ENCODE measurements around the gene B4GALT5. TPM values are rescaled to one million over a fixed set of nuclear protein-coding genes. Genes with fewer than 3 reads are reported as not detected.

Gene B4GALT5
- total RNA-seq, 2 donors from 2014 or later = 9.3 to 12.2 TPM

- TF ChIP-seq POLR2A (IDR thresholded peaks at IDR 0.05) = no peak
- no peak for TF ChIP-seq CTCF (IDR thresholded peaks at IDR 0.05)
- 95 to 96% methylated on average over 6 of the region's 6 CpGs for WGBS, 2 donors
- intact Hi-C loops (cut with DNase I) = no loop called here
- no peak overlapping the region for H3K27ac ChIP-seq
- DNase-seq = no peak
- ATAC-seq = no peak
- peaks cover 2% of the 10 kb centered on the region for H3K4me1 ChIP-seq
- no peak overlapping the region for H3K4me3 ChIP-seq
- H3K27me3 ChIP-seq = no peaks in the 10 kb centered on the region
- no peaks in the 10 kb centered on the region for H3K9me3 ChIP-seq
- peaks cover 0 to 21% of the 10 kb centered on the region in 2 donors for H3K36me3 ChIP-seq (replicated peaks in 1 of 2; ENCODE audit: insufficient read depth in 1 of 2, low read depth in 2 of 2)
Observed at GRCh38 chr20:49647550-49647949, 66.1 kb downstream of the B4GALT5 start.

GRCh38 chr20:49646528-49646927 lies 67.2 kb downstream of the B4GALT5 start:
- intact Hi-C loops (cut with DNase I) = no loop called here
- peaks cover 12% of the 10 kb centered on the region for H3K4me1 ChIP-seq
- no peaks in the 10 kb centered on the region for H3K27me3 ChIP-seq
- H3K27ac ChIP-seq = no peak overlapping the region
- 72 to 77% methylated on average over 2 of the region's 2 CpGs for WGBS, 2 donors
- H3K9me3 ChIP-seq = no peaks in the 10 kb centered on the region
- H3K4me3 ChIP-seq = no peak overlapping the region
- peaks cover 0 to 21% of the 10 kb centered on the region in 2 donors for H3K36me3 ChIP-seq (replicated peaks in 1 of 2; ENCODE audit: insufficient read depth in 1 of 2, low read depth in 2 of 2)
- DNase-seq = no peak
- ATAC-seq = no peak
- TF ChIP-seq CTCF (IDR thresholded peaks at IDR 0.05) (no peak), POLR2A (IDR thresholded peaks at IDR 0.05) (no peak)

- no peak for TF ChIP-seq POLR2A (IDR thresholded peaks at IDR 0.05)
- TF ChIP-seq CTCF (IDR thresholded peaks at IDR 0.05) = no peak
- Histone ChIP-seq H3K9me3 (no peaks in the 10 kb centered on the region), H3K4me1 (peaks cover 13% of the 10 kb centered on the region), H3K4me3 (no peak overlapping the region), H3K36me3 (replicated peaks in 1 of 2; ENCODE audit: insufficient read depth in 1 of 2, low read depth in 2 of 2) (peaks cover 0 to 21% of the 10 kb centered on the region in 2 donors), H3K27me3 (no peaks in the 10 kb centered on the region), H3K27ac (no peak overlapping the region)
- ATAC-seq = no peak
- no peak for DNase-seq
- intact Hi-C loops (cut with DNase I) = no loop called here
- WGBS, 2 donors = 88 to 91% methylated on average over 3 of the region's 3 CpGs
Observed at GRCh38 chr20:49646126-49646525, 67.6 kb downstream of the B4GALT5 start.

- Histone ChIP-seq H3K9me3 (no peaks in the 10 kb centered on the region), H3K27me3 (no peaks in the 10 kb centered on the region), H3K36me3 (replicated peaks in 1 of 2; ENCODE audit: insufficient read depth in 1 of 2, low read depth in 2 of 2) (peaks cover 0 to 24% of the 10 kb centered on the region in 2 donors), H3K4me1 (peaks cover 13% of the 10 kb centered on the region), H3K4me3 (no peak overlapping the region), H3K27ac (no peak overlapping the region)
- 83 to 89% methylated on average over 5 of the region's 5 CpGs for WGBS, 2 donors
- ATAC-seq = no peak
- no peak for DNase-seq
- intact Hi-C loops (cut with DNase I) = no loop called here
- TF ChIP-seq POLR2A (IDR thresholded peaks at IDR 0.05) = no peak
- no peak for TF ChIP-seq CTCF (IDR thresholded peaks at IDR 0.05)
Observed at GRCh38 chr20:49644980-49645565, 68.6 kb downstream of the B4GALT5 start.

GRCh38 chr20:49642816-49643215 lies 70.9 kb downstream of the B4GALT5 start:
- Histone ChIP-seq H3K4me1 (peaks cover 13% of the 10 kb centered on the region), H3K9me3 (no peaks in the 10 kb centered on the region), H3K27me3 (no peaks in the 10 kb centered on the region), H3K4me3 (no peak overlapping the region), H3K27ac (peak overlapping the region; percentile 48 to 62 (median 59)), H3K36me3 (replicated peaks in 1 of 2; ENCODE audit: insufficient read depth in 1 of 2, low read depth in 2 of 2) (peaks cover 0 to 28% of the 10 kb centered on the region in 2 donors)
- intact Hi-C loops (cut with DNase I) = no loop called here
- 91 to 92% methylated on average over 4 of the region's 4 CpGs for WGBS, 2 donors
- no peak for ATAC-seq
- no peak for DNase-seq
- no peak for TF ChIP-seq POLR2A (IDR thresholded peaks at IDR 0.05)
- no peak for TF ChIP-seq CTCF (IDR thresholded peaks at IDR 0.05)

Measured in body of pancreas (tissue), 4 donors.